HG03175 (cell line): ENCODE results near the gene APH1B.
"Not testable (repeated sequence)": the region's sequence is repeated elsewhere in the genome, so short reads cannot be mapped to it uniquely, and the experiment has no call there.

Experiments
- ATAC-seq: cut with Tn5 transposase; IDR thresholded peaks from one replicate; pipeline ENCODE4 v1.9.1; 2021; ENCODE audit warnings: mild to moderate bottlenecking, moderate library complexity; ENCODE audit not compliant: unreplicated experiment

APH1B gene

GRCh38 chr15:63294359-63294758 lies 17.0 kb downstream of the APH1B start:
- ATAC-seq = no peak

DNA sequence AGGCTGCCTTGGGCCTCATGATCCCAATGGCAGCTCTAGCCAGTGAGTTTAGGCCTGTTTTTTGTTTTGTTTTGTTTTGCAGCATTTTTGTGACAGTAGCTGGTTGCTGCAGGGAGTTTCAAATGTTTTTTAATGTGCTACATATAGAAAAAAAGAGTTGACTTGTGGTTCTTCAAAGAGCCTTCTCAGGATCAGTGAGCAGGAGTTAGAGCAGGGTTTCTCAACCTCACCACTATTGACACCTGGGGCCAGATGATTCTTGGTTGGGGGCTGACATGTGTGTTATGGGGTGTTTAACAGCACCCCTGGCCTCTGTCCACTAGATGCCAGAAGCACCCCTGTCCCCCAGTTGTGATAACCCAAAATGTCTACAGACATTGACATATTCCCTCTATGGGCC lies 17.9 kb downstream of the APH1B start:
- no peak for ATAC-seq

GRCh38 chr15:63296195-63296594 lies 18.8 kb downstream of the APH1B start:
- no peak for ATAC-seq

DNA sequence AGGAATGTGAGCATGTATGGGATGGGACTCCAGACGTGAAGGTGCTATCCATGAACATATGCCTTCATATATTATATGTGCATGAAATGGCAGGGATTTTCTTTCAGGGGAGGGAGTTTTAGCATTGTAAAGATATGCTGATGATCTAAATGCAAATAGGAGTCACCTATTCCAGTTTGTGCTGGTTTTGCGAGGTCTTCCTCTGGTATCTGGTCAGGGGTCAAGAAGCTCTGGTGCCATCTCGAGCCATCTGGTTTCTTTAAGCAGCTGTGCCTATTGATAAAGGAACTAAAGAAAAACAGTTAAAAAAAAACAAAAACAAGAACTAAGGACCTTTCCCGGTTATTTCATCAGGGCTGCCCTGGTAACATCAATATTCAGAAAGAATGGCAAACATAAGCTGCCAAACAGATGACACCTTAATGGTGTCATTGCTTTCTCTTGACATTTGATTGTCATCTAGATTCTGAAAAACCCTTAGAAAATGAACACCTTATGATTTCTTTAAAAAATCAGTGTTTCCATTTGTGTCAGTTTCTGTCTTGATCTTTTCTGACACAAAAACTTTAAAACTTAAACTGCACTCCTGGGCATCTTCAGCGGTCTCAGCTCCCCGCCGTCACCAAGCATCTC lies 22.7 kb downstream of the APH1B start:
- no peak for ATAC-seq

DNA sequence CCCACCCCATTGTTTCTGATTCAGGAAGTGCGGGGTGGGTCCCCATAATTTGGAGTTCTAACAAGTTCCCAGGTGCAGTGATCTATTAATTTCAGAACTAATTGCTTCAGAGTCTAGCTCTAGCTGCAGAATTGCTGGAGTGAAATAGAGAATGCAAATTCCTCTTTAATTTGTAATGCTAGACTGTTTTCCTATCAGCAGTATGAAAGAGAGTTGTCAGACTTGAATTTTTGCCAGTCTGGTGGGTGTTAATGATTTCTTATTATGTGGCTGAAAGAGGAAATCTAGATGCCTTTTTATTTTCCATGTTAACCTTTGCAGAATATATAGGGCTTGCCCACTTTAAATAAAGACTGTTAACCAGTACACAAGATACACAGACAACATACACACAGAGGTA lies 23.7 kb downstream of the APH1B start:
- ATAC-seq = no peak

DNA sequence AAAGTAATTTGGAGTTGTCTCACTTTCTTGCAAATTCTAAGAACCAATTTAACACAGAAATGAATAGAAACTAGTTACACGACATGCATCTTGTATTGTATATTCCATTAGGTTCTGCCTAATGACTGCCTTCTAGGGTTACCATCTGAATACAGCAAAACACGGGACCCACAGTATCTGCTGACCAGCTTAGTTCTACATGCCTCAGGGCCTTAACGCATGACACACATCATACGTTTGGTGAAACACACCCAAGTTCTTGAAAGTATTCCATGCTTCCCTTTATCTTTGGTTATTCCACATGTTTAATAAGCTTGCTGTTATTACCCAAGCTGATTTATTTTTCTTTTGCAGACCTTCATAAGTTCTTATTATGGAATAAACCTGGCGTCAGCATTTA lies 27.9 kb downstream of the APH1B start:
- ATAC-seq = no peak

DNA sequence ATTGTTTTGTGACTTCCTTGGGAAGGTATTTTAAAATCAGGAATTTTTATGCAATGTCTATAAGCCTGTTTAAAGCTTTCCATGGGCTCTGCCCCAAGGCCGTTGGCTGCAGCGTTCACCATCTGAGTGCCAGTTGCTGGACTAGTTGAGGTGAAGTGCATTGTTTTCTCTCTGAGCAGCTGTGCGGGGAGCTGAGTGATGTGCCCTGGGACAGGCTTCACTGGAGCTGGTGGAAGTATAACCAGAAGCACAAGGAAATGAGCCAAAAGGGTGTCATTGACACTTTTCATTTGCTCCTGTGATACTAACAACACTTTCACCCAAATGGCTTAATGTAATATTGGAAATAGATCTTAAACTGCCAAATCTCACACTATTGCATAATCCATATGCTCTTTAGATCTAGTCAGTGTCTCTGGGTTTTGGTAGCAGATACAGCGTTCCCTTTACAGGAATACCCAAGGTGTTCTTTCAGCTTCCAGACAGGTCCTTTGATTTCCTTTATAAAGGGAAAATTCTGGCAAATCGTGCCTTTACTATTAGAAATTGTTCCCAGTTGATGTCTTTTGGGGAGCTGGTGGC lies 29.2 kb downstream of the APH1B start:
- no peak for ATAC-seq

DNA sequence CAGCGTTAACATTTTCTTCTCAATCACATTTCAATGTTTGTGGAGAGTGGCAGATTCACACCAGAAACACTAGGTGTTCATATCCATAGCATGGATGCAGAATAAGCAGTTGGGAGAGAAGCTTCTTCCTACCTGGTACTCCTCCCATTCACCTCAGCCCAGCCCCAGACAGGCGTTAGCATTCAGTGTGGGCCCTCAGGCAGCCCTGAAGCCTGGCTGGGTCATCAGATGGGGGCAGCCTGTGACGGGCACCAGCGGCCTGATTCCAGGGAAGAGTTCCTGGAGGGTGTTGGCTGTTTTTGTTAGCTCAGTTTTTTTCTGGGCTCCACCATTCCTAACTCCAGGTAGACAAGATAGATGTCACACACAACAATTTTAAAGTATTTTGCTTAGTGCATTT lies 31.1 kb downstream of the APH1B start:
- ATAC-seq = no peak

DNA sequence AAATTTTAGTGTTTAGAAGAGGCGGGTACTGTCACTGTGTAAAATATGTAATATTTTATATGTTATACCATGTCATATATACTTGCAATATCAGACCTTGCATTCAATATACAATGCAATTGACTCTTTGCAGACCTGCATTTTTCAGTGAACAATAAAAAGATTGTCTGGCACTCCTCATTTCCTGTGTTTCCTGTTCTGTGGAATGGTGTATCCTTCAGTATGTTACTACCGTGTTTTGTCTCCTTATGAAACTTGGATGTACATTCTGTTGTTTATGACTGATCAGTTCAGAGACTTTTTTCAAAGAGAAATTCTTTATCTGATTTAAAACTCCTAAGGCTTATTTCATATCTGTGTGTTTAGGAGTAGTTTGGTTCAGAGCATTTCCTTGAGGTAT lies 31.5 kb downstream of the APH1B start:
- ATAC-seq = no peak

GRCh38 chr15:63310646-63311045 lies 33.2 kb downstream of the APH1B start:
- ATAC-seq = no peak

DNA sequence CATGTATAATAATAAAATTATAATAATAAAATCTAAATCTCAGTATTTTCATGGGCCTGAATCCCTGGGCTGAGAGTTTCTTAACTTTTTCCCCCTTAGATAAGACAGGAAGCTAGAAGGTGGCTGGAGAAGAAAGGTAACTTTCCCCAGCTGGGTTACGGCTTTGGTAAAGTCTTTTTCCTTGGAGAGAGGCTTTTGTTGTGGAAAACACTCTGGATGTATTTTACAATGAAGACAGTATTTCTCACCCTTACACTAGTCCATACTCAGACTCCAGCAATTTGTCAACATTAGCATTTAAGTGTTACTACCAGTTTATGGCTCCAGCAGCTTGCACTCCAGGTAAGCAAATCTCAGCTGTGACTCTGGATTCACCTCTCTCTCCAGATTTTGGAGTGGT lies 34.9 kb downstream of the APH1B start:
- ATAC-seq = no peak

- no peak for ATAC-seq
Observed at GRCh38 chr15:63313825-63314224, 36.4 kb downstream of the APH1B start.

DNA sequence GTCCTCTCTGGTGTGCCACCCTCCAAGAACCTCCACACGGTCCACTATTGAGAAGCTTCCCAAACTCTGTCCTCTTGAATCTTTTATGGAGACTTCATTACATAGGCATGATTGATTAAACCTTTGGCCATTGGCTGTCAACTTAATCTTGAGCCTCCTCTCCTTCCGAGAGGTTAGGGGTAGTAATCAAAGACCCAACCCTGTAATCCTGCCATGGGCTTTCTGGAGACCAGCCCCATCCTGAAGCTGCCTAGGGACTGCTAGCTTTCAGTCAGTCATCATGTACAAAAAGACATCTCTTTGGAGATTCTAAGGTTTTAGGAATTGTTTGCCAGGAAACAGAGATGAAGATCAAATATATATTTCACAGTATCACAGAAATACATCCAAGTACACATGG lies 37.0 kb downstream of the APH1B start:
- ATAC-seq = no peak

- no peak for ATAC-seq
Observed at GRCh38 chr15:63318344-63318743, 40.9 kb downstream of the APH1B start.

DNA sequence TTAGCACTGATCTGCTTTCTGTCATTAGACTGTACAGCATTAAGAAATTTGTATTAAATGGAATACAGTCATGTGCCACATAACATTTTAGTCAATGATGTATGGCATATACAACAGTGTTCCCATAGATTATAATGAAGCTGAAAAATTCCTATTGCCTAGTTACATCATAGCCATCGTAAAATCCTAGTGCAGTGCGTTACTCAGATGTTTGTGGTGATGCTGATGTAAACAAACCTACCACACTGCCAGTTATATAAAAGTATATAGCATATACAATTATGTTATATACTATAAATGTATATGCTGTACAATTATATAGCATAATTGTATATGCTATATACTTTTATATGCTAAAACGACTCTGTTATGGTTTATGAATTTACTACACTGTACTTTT lies 41.7 kb downstream of the APH1B start:
- no peak for ATAC-seq

DNA sequence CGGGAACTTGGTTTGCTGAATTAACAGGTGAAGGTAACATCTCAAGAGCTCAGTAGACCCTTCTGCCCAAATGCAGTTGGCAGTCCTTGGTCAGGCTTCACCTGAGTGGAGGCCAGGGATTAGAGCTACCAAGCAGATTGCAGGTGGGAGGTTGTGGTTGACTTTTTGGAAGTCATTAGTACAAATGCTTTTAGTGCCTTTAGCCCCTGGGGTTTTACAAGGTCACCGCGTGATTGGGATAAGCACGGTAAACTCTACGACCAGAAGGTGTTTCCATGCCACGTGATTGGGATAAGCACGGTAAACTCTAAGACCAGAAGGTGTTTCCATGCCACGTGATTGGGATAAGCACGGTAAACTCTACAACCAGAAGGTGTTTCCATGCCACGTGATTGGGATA lies 43.0 kb downstream of the APH1B start:
- not testable (repeated sequence) for ATAC-seq

DNA sequence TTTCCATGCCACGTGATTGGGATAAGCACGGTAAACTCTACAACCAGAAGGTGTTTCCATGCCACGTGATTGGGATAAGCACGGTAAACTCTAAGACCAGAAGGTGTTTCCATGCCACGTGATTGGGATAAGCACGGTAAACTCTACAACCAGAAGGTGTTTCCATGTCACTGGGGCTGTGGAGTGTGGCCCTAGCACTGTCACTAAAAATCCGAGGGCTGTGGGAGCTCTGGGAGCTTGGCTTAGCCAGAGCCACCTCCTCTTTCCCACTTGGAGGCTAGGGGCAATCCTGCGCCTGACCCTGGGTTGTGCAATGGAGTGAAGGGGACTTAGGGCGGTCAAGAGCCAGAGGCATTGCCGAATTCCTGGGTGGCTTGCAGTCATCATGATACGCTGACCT lies 43.6 kb downstream of the APH1B start:
- ATAC-seq = not testable (repeated sequence)

DNA sequence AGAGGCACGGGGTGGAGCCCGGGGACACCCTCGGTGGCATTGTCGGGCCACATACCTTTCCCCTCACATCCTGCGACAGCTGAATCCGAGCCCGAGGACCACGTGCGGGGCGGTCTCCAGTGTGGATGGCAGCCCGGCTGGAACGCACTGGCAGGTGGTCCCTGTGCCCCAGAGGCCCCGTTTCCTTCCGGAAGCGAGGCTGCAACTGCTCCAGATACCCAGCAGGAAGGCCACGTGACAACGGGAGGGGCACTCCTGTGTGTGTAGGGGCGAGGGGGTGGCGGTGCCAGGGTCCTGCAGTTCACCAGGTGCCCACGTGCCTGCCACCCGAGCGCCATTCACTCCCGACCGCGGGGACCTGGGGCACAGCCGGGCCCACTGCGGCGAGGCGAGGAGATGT lies 44.1 kb downstream of the APH1B start:
- no peak for ATAC-seq

DNA sequence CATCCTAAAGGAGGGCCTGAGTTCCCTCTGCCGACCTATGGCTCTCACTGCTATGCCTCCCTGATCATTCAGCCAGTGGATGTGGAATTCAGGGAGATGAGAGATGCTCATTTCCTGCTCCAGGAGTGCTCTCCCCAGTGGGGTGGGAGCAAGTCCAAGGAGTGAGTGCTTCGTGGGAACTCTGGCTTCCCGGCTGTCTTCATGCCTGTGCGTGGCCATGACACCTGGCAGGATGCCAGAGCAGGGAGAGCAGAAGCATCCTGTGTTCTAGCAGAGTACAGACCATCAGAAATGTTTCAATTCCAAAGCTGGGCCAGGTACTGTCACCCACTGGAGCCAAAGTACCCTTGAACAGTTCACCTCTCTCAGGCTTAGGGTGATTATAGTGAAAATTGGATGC lies 45.1 kb downstream of the APH1B start:
- ATAC-seq = no peak

DNA sequence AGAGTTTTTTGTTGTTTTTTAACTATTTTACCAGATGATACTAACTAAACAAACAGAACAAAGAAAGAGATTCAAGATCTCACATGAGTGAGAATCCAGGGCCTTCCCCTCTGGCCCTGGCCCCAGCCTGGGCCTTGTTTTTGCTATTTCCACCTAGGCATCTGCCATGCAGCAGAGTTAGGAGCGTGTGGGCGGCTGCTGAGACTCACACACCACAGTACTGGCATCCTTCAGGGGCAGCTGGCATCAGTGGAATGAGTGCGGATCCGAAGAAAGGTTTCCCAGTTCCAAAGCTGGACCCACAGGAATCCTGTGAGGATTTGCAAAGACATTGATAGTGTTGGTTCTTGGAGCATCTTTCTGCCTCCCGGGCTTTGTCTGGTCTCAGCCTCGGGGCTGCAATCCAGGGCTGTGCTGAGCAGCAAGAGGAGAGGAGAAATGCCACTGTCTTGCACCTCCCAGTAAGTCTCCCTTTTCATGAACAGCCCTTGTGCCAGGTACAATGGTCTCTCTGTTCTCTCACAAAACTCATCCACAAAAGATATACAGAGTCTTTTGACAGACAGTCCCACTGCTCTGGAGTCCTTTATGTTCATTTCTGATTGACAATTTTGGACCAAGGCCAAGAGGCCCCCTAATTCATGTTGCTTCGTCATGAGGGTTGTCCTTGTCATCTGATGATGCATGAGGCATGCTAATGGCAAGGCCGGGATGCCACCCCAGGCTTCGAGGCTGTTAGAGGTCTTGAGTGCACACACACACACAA lies 46.6 kb downstream of the APH1B start:
- no peak for ATAC-seq

GRCh38 chr15:63324770-63325169 lies 47.4 kb downstream of the APH1B start:
- no peak for ATAC-seq

- ATAC-seq = no peak
Observed at GRCh38 chr15:63327648-63328421, 50.4 kb downstream of the APH1B start.
